ENCODE data around the gene MGARP.
"Not testable (repeated sequence)": the region's sequence is repeated elsewhere in the genome, so short reads cannot be mapped to it uniquely, and the experiment has no call there.

The MGARP gene

GRCh38 chr4:139279760-139280620 lies at the start of gene MGARP:
Gene MGARP (minus strand): TSS chr4:139280225. CDS start chr4:139280158, 67 bp downstream.
- peak; percentile 23 for DNase-seq (ENCODE audit: low spot score)

GRCh38 chr4:139329665-139330200 lies 49.7 kb upstream of the MGARP start:
- DNase-seq (ENCODE audit: low spot score), result no peak

GRCh38 chr4:139324620-139325019 lies 44.6 kb upstream of the MGARP start:
- DNase-seq (ENCODE audit: low spot score), result no peak

- DNase-seq (ENCODE audit: low spot score), result not testable (repeated sequence)
These were observed 42.5 kb upstream of the MGARP start for GRCh38 chr4:139322541-139322940.

GRCh38 chr4:139322070-139322469 lies 42.0 kb upstream of the MGARP start:
- not testable (repeated sequence) for DNase-seq (ENCODE audit: low spot score)

- DNase-seq (ENCODE audit: low spot score), result no peak
These were observed 39.5 kb upstream of the MGARP start for GRCh38 chr4:139319571-139319970.

- no peak for DNase-seq (ENCODE audit: low spot score)
These were observed 37.6 kb upstream of the MGARP start for GRCh38 chr4:139317635-139318034.

- no peak for DNase-seq (ENCODE audit: low spot score)
These were observed 36.7 kb upstream of the MGARP start for GRCh38 chr4:139316733-139317132.

- DNase-seq (ENCODE audit: low spot score), result no peak
These were observed 35.2 kb upstream of the MGARP start for GRCh38 chr4:139315221-139315675.

- DNase-seq (ENCODE audit: low spot score), result no peak
These were observed 34.2 kb upstream of the MGARP start for GRCh38 chr4:139314047-139314800.

GRCh38 chr4:139313414-139313813 lies 33.4 kb upstream of the MGARP start:
- not testable (repeated sequence) for DNase-seq (ENCODE audit: low spot score)

GRCh38 chr4:139312552-139313332 lies 32.7 kb upstream of the MGARP start:
- DNase-seq (ENCODE audit: low spot score), result no peak

GRCh38 chr4:139311909-139312308 lies 31.9 kb upstream of the MGARP start:
- no peak for DNase-seq (ENCODE audit: low spot score)

GRCh38 chr4:139304920-139305319 lies 24.9 kb upstream of the MGARP start:
- no peak for DNase-seq (ENCODE audit: low spot score)

- peak; percentile 35 for DNase-seq (ENCODE audit: low spot score)
These were observed 22.0 kb upstream of the MGARP start, which contains the start of gene NDUFC1 for GRCh38 chr4:139301821-139302611. Gene NDUFC1 (minus strand): TSS chr4:139302477. CDS start chr4:139295798, 6,679 bp downstream.

GRCh38 chr4:139301113-139301820 lies 21.2 kb upstream of the MGARP start, which contains the start of gene NAA15:
Gene NAA15 (plus strand): TSS chr4:139301505. CDS start chr4:139301778, 273 bp downstream.
- peak; percentile 97 for DNase-seq (ENCODE audit: low spot score)

- peak; percentile 23 for DNase-seq (ENCODE audit: low spot score)
These were observed 20.5 kb upstream of the MGARP start for GRCh38 chr4:139300431-139301112.

- DNase-seq (ENCODE audit: low spot score), result no peak
These were observed 19.5 kb upstream of the MGARP start for GRCh38 chr4:139299536-139299935.

- no peak for DNase-seq (ENCODE audit: low spot score)
These were observed 17.0 kb upstream of the MGARP start for GRCh38 chr4:139297001-139297410.

- DNase-seq (ENCODE audit: low spot score), result no peak
These were observed 15.9 kb upstream of the MGARP start for GRCh38 chr4:139295942-139296299.
